ENCODE results near the gene MED13L.

DNA sequence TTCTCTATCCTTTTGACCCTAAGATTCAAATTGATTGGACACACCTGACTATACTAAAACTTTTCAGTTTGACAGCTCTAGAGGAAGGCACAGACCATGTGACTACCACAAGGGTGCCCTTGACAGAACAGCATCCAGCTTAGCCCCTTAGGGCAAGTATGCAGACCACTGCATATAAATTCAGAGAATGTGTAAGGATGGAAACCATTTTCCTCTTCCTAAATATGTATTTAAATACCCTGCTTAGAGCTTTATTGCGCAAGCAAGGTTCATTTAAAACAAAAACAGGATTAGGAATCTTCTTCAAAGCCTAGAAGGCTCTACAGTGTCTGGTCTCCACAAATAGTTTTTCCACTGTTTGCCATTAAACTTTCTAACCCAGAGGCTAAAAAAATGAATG lies 202.8 kb downstream of the MED13L start:
- TF ChIP-seq, protein P1, sequence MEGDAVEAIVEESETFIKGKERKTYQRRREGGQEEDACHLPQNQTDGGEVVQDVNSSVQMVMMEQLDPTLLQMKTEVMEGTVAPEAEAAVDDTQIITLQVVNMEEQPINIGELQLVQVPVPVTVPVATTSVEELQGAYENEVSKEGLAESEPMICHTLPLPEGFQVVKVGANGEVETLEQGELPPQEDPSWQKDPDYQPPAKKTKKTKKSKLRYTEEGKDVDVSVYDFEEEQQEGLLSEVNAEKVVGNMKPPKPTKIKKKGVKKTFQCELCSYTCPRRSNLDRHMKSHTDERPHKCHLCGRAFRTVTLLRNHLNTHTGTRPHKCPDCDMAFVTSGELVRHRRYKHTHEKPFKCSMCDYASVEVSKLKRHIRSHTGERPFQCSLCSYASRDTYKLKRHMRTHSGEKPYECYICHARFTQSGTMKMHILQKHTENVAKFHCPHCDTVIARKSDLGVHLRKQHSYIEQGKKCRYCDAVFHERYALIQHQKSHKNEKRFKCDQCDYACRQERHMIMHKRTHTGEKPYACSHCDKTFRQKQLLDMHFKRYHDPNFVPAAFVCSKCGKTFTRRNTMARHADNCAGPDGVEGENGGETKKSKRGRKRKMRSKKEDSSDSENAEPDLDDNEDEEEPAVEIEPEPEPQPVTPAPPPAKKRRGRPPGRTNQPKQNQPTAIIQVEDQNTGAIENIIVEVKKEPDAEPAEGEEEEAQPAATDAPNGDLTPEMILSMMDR (IDR thresholded peaks at IDR 0.05; ENCODE audit: low read depth, low read length, missing input control): no peak
- TF ChIP-seq, protein P2, sequence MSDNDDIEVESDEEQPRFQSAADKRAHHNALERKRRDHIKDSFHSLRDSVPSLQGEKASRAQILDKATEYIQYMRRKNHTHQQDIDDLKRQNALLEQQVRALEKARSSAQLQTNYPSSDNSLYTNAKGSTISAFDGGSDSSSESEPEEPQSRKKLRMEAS (IDR thresholded peaks at IDR 0.05): no peak
- TF ChIP-seq, protein P3, sequence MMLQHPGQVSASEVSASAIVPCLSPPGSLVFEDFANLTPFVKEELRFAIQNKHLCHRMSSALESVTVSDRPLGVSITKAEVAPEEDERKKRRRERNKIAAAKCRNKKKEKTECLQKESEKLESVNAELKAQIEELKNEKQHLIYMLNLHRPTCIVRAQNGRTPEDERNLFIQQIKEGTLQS (IDR thresholded peaks at IDR 0.05): no peak
- TF ChIP-seq JUND (IDR thresholded peaks at IDR 0.05) (no peak), RAD21 (IDR thresholded peaks at IDR 0.05) (no peak), EGR1 (IDR thresholded peaks at IDR 0.05; ENCODE audit: low read depth in 2 of 2) (no peak), YY1 (IDR thresholded peaks at IDR 0.05) (no peak), GABPA (IDR thresholded peaks at IDR 0.05 in 1 of 2, conservative IDR thresholded peaks at IDR 0.05 in 1 of 2) (no peak), HNF4G (IDR thresholded peaks at IDR 0.05) (no peak), FOXA1 (IDR thresholded peaks at IDR 0.05) (no peak), TAF1 (conservative IDR thresholded peaks at IDR 0.05) (no peak)
- TF ChIP-seq, protein P4, sequence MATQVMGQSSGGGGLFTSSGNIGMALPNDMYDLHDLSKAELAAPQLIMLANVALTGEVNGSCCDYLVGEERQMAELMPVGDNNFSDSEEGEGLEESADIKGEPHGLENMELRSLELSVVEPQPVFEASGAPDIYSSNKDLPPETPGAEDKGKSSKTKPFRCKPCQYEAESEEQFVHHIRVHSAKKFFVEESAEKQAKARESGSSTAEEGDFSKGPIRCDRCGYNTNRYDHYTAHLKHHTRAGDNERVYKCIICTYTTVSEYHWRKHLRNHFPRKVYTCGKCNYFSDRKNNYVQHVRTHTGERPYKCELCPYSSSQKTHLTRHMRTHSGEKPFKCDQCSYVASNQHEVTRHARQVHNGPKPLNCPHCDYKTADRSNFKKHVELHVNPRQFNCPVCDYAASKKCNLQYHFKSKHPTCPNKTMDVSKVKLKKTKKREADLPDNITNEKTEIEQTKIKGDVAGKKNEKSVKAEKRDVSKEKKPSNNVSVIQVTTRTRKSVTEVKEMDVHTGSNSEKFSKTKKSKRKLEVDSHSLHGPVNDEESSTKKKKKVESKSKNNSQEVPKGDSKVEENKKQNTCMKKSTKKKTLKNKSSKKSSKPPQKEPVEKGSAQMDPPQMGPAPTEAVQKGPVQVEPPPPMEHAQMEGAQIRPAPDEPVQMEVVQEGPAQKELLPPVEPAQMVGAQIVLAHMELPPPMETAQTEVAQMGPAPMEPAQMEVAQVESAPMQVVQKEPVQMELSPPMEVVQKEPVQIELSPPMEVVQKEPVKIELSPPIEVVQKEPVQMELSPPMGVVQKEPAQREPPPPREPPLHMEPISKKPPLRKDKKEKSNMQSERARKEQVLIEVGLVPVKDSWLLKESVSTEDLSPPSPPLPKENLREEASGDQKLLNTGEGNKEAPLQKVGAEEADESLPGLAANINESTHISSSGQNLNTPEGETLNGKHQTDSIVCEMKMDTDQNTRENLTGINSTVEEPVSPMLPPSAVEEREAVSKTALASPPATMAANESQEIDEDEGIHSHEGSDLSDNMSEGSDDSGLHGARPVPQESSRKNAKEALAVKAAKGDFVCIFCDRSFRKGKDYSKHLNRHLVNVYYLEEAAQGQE (IDR thresholded peaks at IDR 0.05): no peak
